HepG2 (cell line): Measurements from ENCODE around the gene RAN.

Source experiments
- AHR ChIP-seq: IDR thresholded peaks from 2 replicates; pipeline ENCODE4 v1.6.1; 2018; ENCODE audit warnings: missing genetic modification reagents, missing compliant biosample characterization
- RNF219 ChIP-seq: sonication (generic); formaldehyde crosslinking; IDR thresholded peaks from 2 replicates; pipeline ENCODE4 v1.5.0; 2020; ENCODE audit warnings: mild to moderate bottlenecking, missing genetic modification reagents
- SIN3A ChIP-seq: IDR thresholded peaks from 2 replicates; pipeline ENCODE4 v1.6.1; 2011; ENCODE audit warnings: low read depth, mild to moderate bottlenecking, control low read depth, low read length, borderline replicate concordance

GRCh38 chr12:130917607-130918006 lies 45.7 kb downstream of the RAN start:
- TF ChIP-seq SIN3A: no peak
- no peak for TF ChIP-seq RNF219 (CRISPR knock-in tag)
- TF ChIP-seq AHR: no peak
